Tibial nerve (tissue), 4 donors: Measurements from ENCODE around the gene RFX5.

Experiments
- EP300 ChIP-seq, 2 donors: sonication (generic); formaldehyde crosslinking; IDR thresholded peaks; one replicate each; pipeline ENCODE4 v1.6.1; 2017; ENCODE audit warnings: antibody characterized with exemption in 2 of 2, mild to moderate bottlenecking in 1 of 2
- TF ChIP-seq, protein P1 (sequence below), 5 experiments: fragments of 200-600 bp in 3 of 5; fragments of 450-650 bp in 2 of 5; sonication (generic) in 3 of 5; IDR thresholded peaks; one replicate each; pipeline ENCODE4 v1.5.1; 2016 to 2019; ENCODE audit warnings: antibody characterized with exemption in 5 of 5, mild to moderate bottlenecking in 3 of 5, moderate library complexity in 2 of 5

DNA sequence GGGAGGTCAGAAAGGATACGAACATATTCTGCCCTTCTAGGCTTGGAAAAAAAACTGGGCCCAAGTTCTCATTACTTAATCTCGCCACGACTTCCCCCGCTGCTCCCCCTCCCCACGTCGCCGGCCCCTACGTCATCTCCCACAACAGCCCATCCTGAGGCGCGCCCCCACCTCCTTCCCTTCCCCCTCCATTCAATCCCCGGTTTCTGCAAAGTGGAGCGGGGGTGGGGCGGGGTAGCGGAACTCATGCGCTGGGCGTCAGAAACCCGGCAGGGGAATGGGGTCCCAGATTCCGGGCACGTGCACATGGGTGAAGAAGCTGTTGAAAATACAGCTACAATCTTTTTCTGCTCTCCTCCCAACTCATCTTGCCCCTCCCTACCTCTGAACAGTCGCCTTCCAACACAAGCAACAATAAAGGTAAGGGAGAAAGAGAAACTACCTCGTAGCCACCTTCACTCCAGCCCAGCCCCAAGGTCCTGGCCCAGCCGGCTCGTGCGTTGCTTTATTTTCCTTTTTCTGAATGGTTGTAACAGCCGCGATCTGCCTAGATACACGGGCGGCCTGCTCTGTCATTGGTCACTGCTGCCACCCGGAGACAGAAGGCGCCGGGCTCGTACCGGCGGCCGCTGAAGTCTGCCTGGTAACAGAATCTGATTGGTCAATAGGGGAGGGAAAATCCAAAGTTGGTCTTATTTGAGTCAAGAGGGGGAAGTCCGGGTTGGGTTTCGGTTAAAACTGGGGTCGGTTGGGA is at the start of gene RFX5:
- TF ChIP-seq, protein P1, sequence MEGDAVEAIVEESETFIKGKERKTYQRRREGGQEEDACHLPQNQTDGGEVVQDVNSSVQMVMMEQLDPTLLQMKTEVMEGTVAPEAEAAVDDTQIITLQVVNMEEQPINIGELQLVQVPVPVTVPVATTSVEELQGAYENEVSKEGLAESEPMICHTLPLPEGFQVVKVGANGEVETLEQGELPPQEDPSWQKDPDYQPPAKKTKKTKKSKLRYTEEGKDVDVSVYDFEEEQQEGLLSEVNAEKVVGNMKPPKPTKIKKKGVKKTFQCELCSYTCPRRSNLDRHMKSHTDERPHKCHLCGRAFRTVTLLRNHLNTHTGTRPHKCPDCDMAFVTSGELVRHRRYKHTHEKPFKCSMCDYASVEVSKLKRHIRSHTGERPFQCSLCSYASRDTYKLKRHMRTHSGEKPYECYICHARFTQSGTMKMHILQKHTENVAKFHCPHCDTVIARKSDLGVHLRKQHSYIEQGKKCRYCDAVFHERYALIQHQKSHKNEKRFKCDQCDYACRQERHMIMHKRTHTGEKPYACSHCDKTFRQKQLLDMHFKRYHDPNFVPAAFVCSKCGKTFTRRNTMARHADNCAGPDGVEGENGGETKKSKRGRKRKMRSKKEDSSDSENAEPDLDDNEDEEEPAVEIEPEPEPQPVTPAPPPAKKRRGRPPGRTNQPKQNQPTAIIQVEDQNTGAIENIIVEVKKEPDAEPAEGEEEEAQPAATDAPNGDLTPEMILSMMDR (IDR thresholded peaks at IDR 0.05): peak in 2 of 5 experiments; percentile 9 to 15
- TF ChIP-seq EP300 (IDR thresholded peaks at IDR 0.05): peak; percentile 41 to 67
